Dedifferentiated amniotic fluid mesenchymal stem cell (primary cell): ENCODE data around the gene TBX6.
"Not testable (repeated sequence)": the region's sequence is repeated elsewhere in the genome, so short reads cannot be mapped to it uniquely, and the experiment has no call there.

ENCODE experiments used
- DNase-seq: peaks from one replicate; pipeline ENCODE4 v3.0.0-alpha.2; 2016; ENCODE audit errors: extremely low spot score

TBX6 gene

GRCh38 chr16:30065943-30066760 is 25.6 kb downstream of the TBX6 start:
- DNase-seq: no peak

- peak; percentile 97 for DNase-seq
Measured at GRCh38 chr16:30065102-30065942, 26.4 kb downstream of the TBX6 start, which contains the start of gene ALDOA. TSS of gene ALDOA (plus strand) at chr16:30065760. CDS start at chr16:30066898, 1,138 bp downstream.

GRCh38 chr16:30064729-30065101 is 27.0 kb downstream of the TBX6 start:
- no peak for DNase-seq

GRCh38 chr16:30063893-30064728 is 27.6 kb downstream of the TBX6 start:
- DNase-seq: no peak

GRCh38 chr16:30063278-30063892 is 28.3 kb downstream of the TBX6 start:
- DNase-seq: no peak

GRCh38 chr16:30060836-30061554 is 30.7 kb downstream of the TBX6 start:
- no peak for DNase-seq

- no peak for DNase-seq
Measured at GRCh38 chr16:30060346-30060745, 31.4 kb downstream of the TBX6 start.

GRCh38 chr16:30054959-30055553 is 36.7 kb downstream of the TBX6 start:
- no peak for DNase-seq

- no peak for DNase-seq
Measured at GRCh38 chr16:30054451-30054850, 37.3 kb downstream of the TBX6 start.

GRCh38 chr16:30053376-30054015 is 38.2 kb downstream of the TBX6 start:
- DNase-seq: peak; percentile 42

GRCh38 chr16:30052671-30053372 is 38.9 kb downstream of the TBX6 start:
- peak; percentile 77 for DNase-seq

- no peak for DNase-seq
Measured at GRCh38 chr16:30051518-30051917, 40.2 kb downstream of the TBX6 start.

- no peak for DNase-seq
Measured at GRCh38 chr16:30049871-30050270, 41.9 kb downstream of the TBX6 start.

GRCh38 chr16:30046588-30046987 is 45.1 kb downstream of the TBX6 start:
- no peak for DNase-seq

GRCh38 chr16:30046178-30046577 is 45.5 kb downstream of the TBX6 start:
- DNase-seq: no peak

GRCh38 chr16:30041841-30042240 is 49.9 kb downstream of the TBX6 start:
- peak; percentile 31 for DNase-seq

- not testable (repeated sequence) for DNase-seq
Measured at GRCh38 chr16:30040690-30041089, 51.0 kb downstream of the TBX6 start.

- DNase-seq: no peak
Measured at GRCh38 chr16:30040221-30040620, 51.5 kb downstream of the TBX6 start.
